SK-N-SH (cell line): ENCODE data around the gene PCP4. TPM values are rescaled to one million over a fixed set of nuclear protein-coding genes. Genes with fewer than 3 reads are reported as not detected.

Experiments
- CTCF ChIA-PET: fragments of 300-600, 350-600 bp; formaldehyde crosslinking; extraction: SDS; loops from one replicate; lab custom pipeline; 2021; lab: Yijun Ruan, JAX
- POLR2A ChIA-PET: fragments of 350-600 bp; sonication (Branson Sonifier 250); formaldehyde crosslinking; extraction: SDS; loops from one replicate; lab custom pipeline; 2020; ENCODE audit warnings: antibody characterized with exemption, inconsistent platforms; lab: Yijun Ruan, JAX
- DNase-seq: peaks from one replicate; pipeline ENCODE4 v3.0.0; 2012
- H2AFZ ChIP-seq: fragments of 200-600 bp; sonication (generic); 2 replicates; pipeline ENCODE4 v1.8.1; 2016; ENCODE audit warnings: antibody characterized with exemption, mild to moderate bottlenecking, low read depth
- H3F3A ChIP-seq: fragments of 200-600 bp; sonication (generic); replicated peaks from 2 replicates; pipeline ENCODE3; 2016; ENCODE audit warnings: antibody characterized with exemption, mild to moderate bottlenecking; ENCODE audit not compliant: insufficient read depth
- H3K27ac ChIP-seq, 2 experiments: fragments of 200-500 bp in 1 of 2; fragments of 200-600 bp in 1 of 2; sonication (Bioruptor generic) in 1 of 2; sonication (generic), shearing (Covaris generic) in 1 of 2; 2 replicates each; pipeline versions ENCODE4 v1.5.1 to v1.6.1; 2014 to 2016; ENCODE audit warnings: low read depth in 2 of 2, inconsistent platforms in 1 of 2, low read length in 1 of 2, mild to moderate bottlenecking in 1 of 2, mixed read lengths in 1 of 2
- H3K27me3 ChIP-seq: fragments of 200-600 bp; sonication (generic), shearing (Covaris generic); 2 replicates; pipeline ENCODE4 v1.6.1; 2016; ENCODE audit warnings: mixed run types; ENCODE audit not compliant: insufficient read depth
- H3K36me3 ChIP-seq, 2 experiments: fragments of 200-500 bp in 1 of 2; fragments of 200-600 bp in 1 of 2; sonication (Bioruptor generic) in 1 of 2; sonication (generic) in 1 of 2; replicated peaks in 1 of 2; 2 replicates each; pipeline versions ENCODE3 to v1.5.1; 2014 to 2016; ENCODE audit warnings: low read length in 1 of 2, mild to moderate bottlenecking in 1 of 2; ENCODE audit not compliant: insufficient read depth in 2 of 2, control insufficient read depth in 1 of 2
- H3K4me1 ChIP-seq, 2 experiments: fragments of 200-500 bp in 1 of 2; fragments of 200-600 bp in 1 of 2; sonication (Bioruptor generic) in 1 of 2; sonication (generic), shearing (Covaris generic) in 1 of 2; 2 replicates each; pipeline versions ENCODE4 v1.5.1 to v1.6.1; 2014 to 2016; ENCODE audit warnings: low read depth in 1 of 2, low read length in 1 of 2, mixed run types in 1 of 2; ENCODE audit not compliant: insufficient read depth in 2 of 2, control insufficient read depth in 1 of 2
- H3K4me2 ChIP-seq: fragments of 200-600 bp; sonication (generic), shearing (Covaris generic); 2 replicates; pipeline ENCODE4 v1.6.1; 2017; ENCODE audit warnings: mixed run types
- H3K4me3 ChIP-seq, 2 experiments: fragments of 200-500 bp in 1 of 2; fragments of 200-600 bp in 1 of 2; sonication (Bioruptor generic) in 1 of 2; sonication (generic), shearing (Covaris generic) in 1 of 2; 2 replicates each; pipeline versions ENCODE4 v1.5.1 to v1.8.1; 2014 to 2016; ENCODE audit warnings: low read depth in 2 of 2, inconsistent platforms in 1 of 2, low read length in 1 of 2, mild to moderate bottlenecking in 1 of 2, mixed read lengths in 1 of 2, moderate library complexity in 1 of 2
- H3K79me2 ChIP-seq: fragments of 200-600 bp; sonication (generic); 2 replicates; pipeline ENCODE4 v1.8.1; 2017; ENCODE audit warnings: mild to moderate bottlenecking; ENCODE audit not compliant: insufficient read depth
- H3K9ac ChIP-seq: fragments of 200-600 bp; sonication (generic); 2 replicates; pipeline ENCODE4 v1.6.1; 2017; ENCODE audit warnings: mixed run types
- H3K9me2 ChIP-seq: fragments of 200-600 bp; sonication (generic); 2 replicates; pipeline ENCODE4 v1.6.1; 2017; ENCODE audit warnings: mixed run types
- H3K9me3 ChIP-seq: fragments of 200-600 bp; sonication (generic); 2 replicates; pipeline ENCODE4 v1.6.1; 2017; ENCODE audit warnings: mixed run types, mild to moderate bottlenecking, moderate library complexity
- H4K20me1 ChIP-seq: fragments of 200-600 bp; sonication (generic); 2 replicates; pipeline ENCODE4 v1.6.1; 2017; ENCODE audit warnings: mild to moderate bottlenecking, mixed run types; ENCODE audit not compliant: insufficient read depth
- EP300 ChIP-seq, 2 experiments: IDR thresholded peaks; 2 replicates each; pipeline versions ENCODE4 v1.4.0 to v1.6.1; 2012; ENCODE audit warnings: borderline replicate concordance in 1 of 2, low read depth in 1 of 2, low read length in 1 of 2
- FOXJ3 ChIP-seq: sonication (generic); formaldehyde crosslinking; IDR thresholded peaks from 2 replicates; pipeline ENCODE4 v1.5.1; 2020; ENCODE audit warnings: mild to moderate bottlenecking, missing genetic modification reagents
- FOXM1 ChIP-seq: IDR thresholded peaks from 2 replicates; pipeline ENCODE4 v1.4.0; 2012; ENCODE audit warnings: low read depth, mild to moderate bottlenecking
- GABPA ChIP-seq: IDR thresholded peaks from 2 replicates; pipeline ENCODE4 v1.4.0; 2012; ENCODE audit warnings: low read depth, mild to moderate bottlenecking
- JUND ChIP-seq: IDR thresholded peaks from 2 replicates; pipeline ENCODE4 v1.4.0; 2012
- MEF2A ChIP-seq: IDR thresholded peaks from 2 replicates; pipeline ENCODE4 v1.4.0; 2012; ENCODE audit warnings: low read depth, borderline replicate concordance
- MXI1 ChIP-seq: IDR thresholded peaks from 2 replicates; pipeline ENCODE4 v1.6.1; 2012; ENCODE audit warnings: mild to moderate bottlenecking, low read depth, low read length, improper control_type of control experiment
- RFX5 ChIP-seq: IDR thresholded peaks from 2 replicates; pipeline ENCODE4 v1.6.1; 2012; ENCODE audit warnings: mild to moderate bottlenecking, improper control_type of control experiment, low read length
- RXRA ChIP-seq: IDR thresholded peaks from 2 replicates; pipeline ENCODE4 v1.4.0; 2012; ENCODE audit warnings: low read depth, mild to moderate bottlenecking, borderline replicate concordance
- YY1 ChIP-seq: IDR thresholded peaks from 2 replicates; pipeline ENCODE4 v1.4.0; 2012; ENCODE audit warnings: low read depth, mild to moderate bottlenecking
- WGBS: methylation state at CpG from one replicate; pipeline ENCODE4 v1.1.6; 2017; ENCODE audit warnings: low lambda C conversion rate; 5-methylcytosine and 5-hydroxymethylcytosine counted together
- polyA plus RNA-seq, 3 experiments: library from polyadenylated mRNA; depleted of rRNA; stranded (reverse); fragments of >200 nt; gene quantifications; 2 replicates each; pipeline ENCODE4 v1.2.3, GENCODE V29; 2012
- TF ChIP-seq, protein P1 (sequence below): fragments of 200-600 bp; sonication (generic); IDR thresholded peaks from 2 replicates; pipeline ENCODE4 v1.6.1; 2017; ENCODE audit warnings: antibody characterized with exemption, mild to moderate bottlenecking, moderate library complexity
- TF ChIP-seq, protein P2 (sequence below): fragments of 150-350 bp; IDR thresholded peaks from 2 replicates; pipeline ENCODE4 v1.6.1; 2017; ENCODE audit warnings: antibody characterized with exemption, low read length, low read depth, borderline replicate concordance
- TF ChIP-seq, protein P3 (sequence below): IDR thresholded peaks from 2 replicates; pipeline ENCODE4 v1.4.0; 2012; ENCODE audit warnings: low read depth
- TF ChIP-seq, protein P4 (sequence below): IDR thresholded peaks from 2 replicates; pipeline ENCODE4; 2012
- TF ChIP-seq, protein P5 (sequence below): fragments of 150-350 bp; IDR thresholded peaks from 2 replicates; pipeline ENCODE4 v1.6.1; 2016; ENCODE audit warnings: mild to moderate bottlenecking, low read depth, low read length

PCP4 gene
- polyA plus RNA-seq, 1 of the 3 experiments (the other 2 are of a cell fraction), result not detected

DNA sequence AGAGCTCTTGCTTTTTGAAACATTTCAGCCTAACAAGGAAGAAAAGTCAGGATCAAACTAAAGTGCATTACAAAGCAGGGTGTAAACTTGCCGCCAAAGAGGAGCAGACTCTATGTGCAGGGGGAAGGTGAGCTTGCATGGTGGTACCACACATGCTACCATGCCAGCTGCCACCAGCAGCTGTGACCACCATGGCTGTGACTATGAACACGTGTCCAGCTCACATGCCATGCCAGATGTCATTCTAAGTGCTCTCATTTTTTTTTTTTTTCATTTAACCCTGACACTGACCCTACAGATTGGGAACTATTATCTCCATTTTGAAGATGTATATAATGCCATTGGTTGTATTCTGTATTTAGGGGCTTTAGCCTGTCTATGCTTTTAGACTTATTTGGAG lies 79.0 kb downstream of the PCP4 start:
- DNase-seq, result no peak
- ChIA-PET CTCF (interaction anchor here (1.1 kb wide), 1 partner anchor 35 kb away, joined by 3 read pairs; no protein-coding TSS in a partner anchor), POLR2A (no interaction called here)
- no peaks in the 10 kb centered on the region for H3K27me3 ChIP-seq
- 0 out of 2 replicates have a peak, but pooled peaks cover 5% of the 10 kb centered on the region for H3K9me3 ChIP-seq
- H3K9me2 ChIP-seq, result no peaks in the 10 kb centered on the region
- H3K79me2 ChIP-seq, result no peaks in the 10 kb centered on the region
- no peaks in the 10 kb centered on the region for H3K36me3 ChIP-seq
- no peaks in the 10 kb centered on the region for H3K4me1 ChIP-seq
- H3K9ac ChIP-seq, result no peak overlapping the region
- no peak overlapping the region for H3K4me2 ChIP-seq
- no peak overlapping the region for H2AFZ ChIP-seq
- WGBS, result 32% methylated on average over 2 of the region's 2 CpGs
- no peaks in the 10 kb centered on the region for H3F3A ChIP-seq
- no peak overlapping the region for H3K4me3 ChIP-seq
- no peak overlapping the region for H3K27ac ChIP-seq
- H4K20me1 ChIP-seq, result no peaks in the 10 kb centered on the region
- TF ChIP-seq FOXM1, result no peak
- TF ChIP-seq MXI1, result no peak
- TF ChIP-seq RXRA, result no peak
- no peak for TF ChIP-seq FOXJ3 (CRISPR knock-in tag)
- no peak for TF ChIP-seq RFX5
- no peak for TF ChIP-seq JUND
- TF ChIP-seq, protein P1, sequence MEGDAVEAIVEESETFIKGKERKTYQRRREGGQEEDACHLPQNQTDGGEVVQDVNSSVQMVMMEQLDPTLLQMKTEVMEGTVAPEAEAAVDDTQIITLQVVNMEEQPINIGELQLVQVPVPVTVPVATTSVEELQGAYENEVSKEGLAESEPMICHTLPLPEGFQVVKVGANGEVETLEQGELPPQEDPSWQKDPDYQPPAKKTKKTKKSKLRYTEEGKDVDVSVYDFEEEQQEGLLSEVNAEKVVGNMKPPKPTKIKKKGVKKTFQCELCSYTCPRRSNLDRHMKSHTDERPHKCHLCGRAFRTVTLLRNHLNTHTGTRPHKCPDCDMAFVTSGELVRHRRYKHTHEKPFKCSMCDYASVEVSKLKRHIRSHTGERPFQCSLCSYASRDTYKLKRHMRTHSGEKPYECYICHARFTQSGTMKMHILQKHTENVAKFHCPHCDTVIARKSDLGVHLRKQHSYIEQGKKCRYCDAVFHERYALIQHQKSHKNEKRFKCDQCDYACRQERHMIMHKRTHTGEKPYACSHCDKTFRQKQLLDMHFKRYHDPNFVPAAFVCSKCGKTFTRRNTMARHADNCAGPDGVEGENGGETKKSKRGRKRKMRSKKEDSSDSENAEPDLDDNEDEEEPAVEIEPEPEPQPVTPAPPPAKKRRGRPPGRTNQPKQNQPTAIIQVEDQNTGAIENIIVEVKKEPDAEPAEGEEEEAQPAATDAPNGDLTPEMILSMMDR, result no peak
- TF ChIP-seq EP300 (IDR thresholded peaks at IDR 0.05; ENCODE audit: borderline replicate concordance in 1 of 2, low read depth in 1 of 2, low read length in 1 of 2), result no peak
- no peak for TF ChIP-seq MEF2A
- TF ChIP-seq, protein P2, sequence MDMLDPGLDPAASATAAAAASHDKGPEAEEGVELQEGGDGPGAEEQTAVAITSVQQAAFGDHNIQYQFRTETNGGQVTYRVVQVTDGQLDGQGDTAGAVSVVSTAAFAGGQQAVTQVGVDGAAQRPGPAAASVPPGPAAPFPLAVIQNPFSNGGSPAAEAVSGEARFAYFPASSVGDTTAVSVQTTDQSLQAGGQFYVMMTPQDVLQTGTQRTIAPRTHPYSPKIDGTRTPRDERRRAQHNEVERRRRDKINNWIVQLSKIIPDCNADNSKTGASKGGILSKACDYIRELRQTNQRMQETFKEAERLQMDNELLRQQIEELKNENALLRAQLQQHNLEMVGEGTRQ, result no peak
- TF ChIP-seq, protein P3, sequence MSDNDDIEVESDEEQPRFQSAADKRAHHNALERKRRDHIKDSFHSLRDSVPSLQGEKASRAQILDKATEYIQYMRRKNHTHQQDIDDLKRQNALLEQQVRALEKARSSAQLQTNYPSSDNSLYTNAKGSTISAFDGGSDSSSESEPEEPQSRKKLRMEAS, result no peak
- no peak for TF ChIP-seq GABPA
- no peak for TF ChIP-seq YY1
- TF ChIP-seq, protein P4, sequence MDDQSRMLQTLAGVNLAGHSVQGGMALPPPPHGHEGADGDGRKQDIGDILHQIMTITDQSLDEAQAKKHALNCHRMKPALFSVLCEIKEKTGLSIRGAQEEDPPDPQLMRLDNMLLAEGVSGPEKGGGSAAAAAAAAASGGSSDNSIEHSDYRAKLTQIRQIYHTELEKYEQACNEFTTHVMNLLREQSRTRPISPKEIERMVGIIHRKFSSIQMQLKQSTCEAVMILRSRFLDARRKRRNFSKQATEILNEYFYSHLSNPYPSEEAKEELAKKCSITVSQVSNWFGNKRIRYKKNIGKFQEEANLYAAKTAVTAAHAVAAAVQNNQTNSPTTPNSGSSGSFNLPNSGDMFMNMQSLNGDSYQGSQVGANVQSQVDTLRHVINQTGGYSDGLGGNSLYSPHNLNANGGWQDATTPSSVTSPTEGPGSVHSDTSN, result no peak
- TF ChIP-seq, protein P5, sequence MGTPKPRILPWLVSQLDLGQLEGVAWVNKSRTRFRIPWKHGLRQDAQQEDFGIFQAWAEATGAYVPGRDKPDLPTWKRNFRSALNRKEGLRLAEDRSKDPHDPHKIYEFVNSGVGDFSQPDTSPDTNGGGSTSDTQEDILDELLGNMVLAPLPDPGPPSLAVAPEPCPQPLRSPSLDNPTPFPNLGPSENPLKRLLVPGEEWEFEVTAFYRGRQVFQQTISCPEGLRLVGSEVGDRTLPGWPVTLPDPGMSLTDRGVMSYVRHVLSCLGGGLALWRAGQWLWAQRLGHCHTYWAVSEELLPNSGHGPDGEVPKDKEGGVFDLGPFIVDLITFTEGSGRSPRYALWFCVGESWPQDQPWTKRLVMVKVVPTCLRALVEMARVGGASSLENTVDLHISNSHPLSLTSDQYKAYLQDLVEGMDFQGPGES, result no peak
